Stimulated activated CD4-positive, alpha-beta T cell treated with anti-CD3 and anti-CD28 coated beads, Interleukin-1b, Interleukin-23, amount 100 ng/mL, for 24 hours (primary cell): ENCODE measurements around the gene NLRC3.
"Not testable (repeated sequence)": the region's sequence is repeated elsewhere in the genome, so short reads cannot be mapped to it uniquely, and the experiment has no call there.

Experiments
- DNase-seq, 4 experiments: peaks; one replicate each; pipeline ENCODE4 v3.0.0-alpha.2; 2020; ENCODE audit warnings: low read depth in 4 of 4, low spot score in 1 of 4

Gene NLRC3

GRCh38 chr16:3519581-3519980 lies 57.6 kb downstream of the NLRC3 start:
- DNase-seq, result no peak

DNA sequence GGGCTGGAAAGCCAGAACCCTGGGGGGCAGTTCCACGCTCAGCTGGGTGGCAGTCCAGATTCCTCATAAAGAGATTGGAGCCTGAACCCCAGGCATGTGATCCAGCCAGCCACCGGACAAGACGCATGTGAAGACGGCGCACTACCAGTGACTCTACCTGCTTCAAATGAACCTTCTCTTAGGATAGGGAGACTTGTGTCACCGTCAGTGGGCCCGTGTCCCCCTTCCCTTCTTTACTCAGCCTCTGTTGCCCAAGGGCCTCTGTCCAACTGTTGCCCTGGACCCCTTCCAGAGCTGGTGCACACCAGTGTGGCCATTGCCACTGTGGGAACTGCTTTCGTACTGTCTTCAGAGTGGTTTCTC lies 58.2 kb downstream of the NLRC3 start:
- no peak for DNase-seq

GRCh38 chr16:3518292-3518985 lies 58.8 kb downstream of the NLRC3 start:
- DNase-seq, result no peak

DNA sequence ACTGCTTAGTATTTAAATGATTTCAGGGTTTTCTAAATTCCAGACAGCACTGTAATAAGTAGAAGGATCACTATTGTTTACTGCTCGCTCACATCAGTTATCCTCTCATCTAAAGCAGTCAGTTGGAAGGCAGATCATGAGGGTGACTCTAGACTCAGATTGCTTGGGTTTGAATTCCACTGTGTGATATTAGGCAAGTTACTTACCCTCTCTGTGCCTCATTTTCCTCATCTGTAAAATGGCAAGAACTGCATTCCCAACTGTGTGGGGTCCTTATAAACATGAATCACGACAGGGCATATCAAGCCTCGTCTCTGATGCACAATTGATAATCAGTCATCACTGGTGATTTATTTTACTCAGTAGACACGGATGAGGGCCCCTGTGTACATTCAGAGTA lies 61.3 kb downstream of the NLRC3 start:
- DNase-seq, result no peak

DNA sequence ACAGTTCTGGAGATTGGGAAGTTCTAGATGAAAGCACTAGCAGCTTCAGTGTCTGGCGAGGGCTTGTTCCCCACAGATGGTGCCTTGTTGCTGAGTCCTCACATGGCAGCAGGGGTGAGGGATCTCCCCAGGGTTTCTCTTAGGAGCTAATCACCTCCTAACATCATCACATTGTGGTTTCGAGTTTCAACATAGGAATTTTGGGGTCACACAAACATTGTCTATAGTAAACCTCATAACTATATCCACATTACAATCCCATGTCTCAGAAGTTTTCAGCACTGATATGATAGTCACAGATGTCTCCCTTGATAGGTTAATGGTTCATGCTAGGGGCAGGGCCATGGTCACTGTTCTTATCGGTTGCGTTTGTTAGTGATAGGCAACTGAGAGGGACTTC lies 62.6 kb downstream of the NLRC3 start:
- no peak for DNase-seq

GRCh38 chr16:3513892-3514583 lies 63.2 kb downstream of the NLRC3 start:
- DNase-seq, result no peak

GRCh38 chr16:3511286-3512180 lies 65.7 kb downstream of the NLRC3 start:
- no peak for DNase-seq

- DNase-seq, result no peak
These were observed 66.8 kb downstream of the NLRC3 start for GRCh38 chr16:3510416-3510815.

DNA sequence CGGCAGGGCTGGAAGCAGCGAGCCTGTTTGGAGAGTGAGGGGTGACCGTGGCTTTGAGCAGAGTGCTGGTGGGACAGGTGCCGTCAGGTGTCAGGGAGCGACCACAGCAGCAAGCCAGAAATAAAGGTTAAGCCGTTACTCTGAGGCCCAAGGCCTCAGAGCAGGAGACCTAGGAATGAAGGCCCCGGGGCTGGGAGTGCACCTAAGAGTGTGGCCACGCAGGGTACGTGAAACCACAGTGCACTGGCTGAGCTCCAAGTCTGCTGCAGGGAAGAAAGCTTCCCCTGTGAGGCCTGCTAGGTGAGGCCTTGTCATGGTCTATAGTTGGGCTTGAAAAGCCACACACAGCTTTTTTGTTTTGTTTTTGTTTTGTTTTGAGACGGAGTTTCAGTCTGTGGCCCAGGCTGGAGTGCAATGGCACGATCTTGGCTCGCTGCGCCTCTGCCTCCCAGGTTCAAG lies 67.7 kb downstream of the NLRC3 start:
- DNase-seq, result peak in 2 of 4 experiments; percentile 18 to 50

GRCh38 chr16:3508736-3509135 lies 68.5 kb downstream of the NLRC3 start:
- no peak for DNase-seq

- no peak for DNase-seq
These were observed 73.7 kb downstream of the NLRC3 start for GRCh38 chr16:3503523-3503922.

DNA sequence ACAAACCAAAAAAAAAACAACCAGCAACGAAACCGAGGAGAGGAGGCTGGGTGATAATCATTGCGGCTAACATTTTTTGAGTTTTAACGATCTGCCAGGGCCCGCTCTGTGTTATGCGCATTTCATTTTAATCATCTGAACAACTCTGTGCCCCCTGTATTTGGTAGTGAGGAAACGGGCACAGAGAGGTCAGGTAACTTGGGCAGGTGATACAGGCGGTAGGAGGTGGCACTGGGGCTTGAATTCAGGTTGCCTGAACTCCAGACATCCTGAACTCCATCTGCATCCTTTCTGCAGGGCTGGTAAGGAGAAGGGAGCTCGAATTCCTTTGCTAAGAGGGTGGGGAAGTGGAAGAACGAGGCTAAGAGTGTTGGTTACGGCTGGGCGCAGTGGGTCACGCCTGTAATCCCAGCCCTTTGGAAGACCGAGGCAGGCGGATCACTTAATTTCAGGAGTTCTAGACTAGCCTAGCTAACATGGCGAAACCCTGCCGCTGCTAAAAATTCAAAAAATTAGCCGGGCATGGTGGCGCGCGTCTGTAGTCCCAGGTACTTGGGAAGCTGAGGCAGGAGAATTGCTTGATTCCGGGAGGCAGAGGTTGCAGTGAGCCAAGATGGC lies 75.3 kb downstream of the NLRC3 start:
- no peak for DNase-seq

DNA sequence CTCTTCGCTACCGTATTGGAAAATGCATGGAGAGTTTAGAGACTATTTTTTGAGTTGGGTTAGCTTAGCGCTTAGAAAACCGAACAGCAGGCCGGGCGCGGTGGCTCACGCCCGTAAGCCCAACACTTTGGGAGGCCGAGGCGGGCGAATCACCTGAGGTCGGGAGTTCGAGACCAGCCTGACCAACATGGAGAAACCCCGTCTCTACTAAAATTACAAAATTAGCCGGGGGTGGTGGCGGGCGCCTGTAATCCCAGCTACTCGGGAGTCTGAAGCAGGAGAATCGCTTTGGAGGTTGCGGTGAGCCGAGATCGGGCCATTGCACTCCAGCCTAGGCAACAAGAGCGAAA lies 75.8 kb downstream of the NLRC3 start:
- DNase-seq, result not testable (repeated sequence)

DNA sequence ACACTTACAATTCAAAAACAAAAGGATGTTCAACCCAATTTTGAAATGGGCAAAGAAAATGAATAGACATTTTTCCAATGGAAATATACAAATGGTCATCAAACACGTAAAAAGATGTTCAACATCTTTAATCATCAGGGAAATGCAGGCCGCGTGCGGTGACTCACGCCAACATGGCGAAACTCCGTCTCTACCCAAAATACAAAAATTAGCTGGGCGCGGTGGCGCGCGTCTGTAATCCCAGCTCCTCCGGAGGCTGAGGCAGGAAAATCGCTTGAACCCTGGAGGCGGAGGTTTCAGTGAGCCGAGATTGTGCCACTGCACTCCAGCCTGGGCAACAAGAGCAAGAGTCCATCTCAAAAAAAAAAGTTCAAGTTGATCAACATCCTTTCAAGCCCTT lies 78.2 kb downstream of the NLRC3 start:
- no peak for DNase-seq

GRCh38 chr16:3497771-3498170 lies 79.4 kb downstream of the NLRC3 start:
- DNase-seq, result no peak

DNA sequence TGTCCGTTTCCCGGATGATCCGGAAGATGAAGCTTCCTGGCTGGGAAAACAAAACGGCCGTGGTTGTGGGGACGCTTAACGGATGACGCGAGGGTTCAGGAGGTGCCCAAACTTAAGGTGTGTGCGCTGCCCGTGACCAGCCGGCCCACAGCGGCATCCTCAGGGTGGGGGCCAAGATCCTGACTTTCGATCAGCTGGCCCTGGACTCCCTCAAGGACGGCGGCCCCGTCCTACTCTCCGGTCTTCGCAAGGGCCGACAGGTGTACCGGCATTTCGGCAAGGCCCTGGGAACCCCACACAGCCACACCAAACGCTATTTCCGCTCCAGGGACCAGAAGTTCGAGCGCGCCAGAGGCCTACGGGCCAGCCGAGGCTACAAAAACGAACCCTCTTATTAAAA lies 80.8 kb downstream of the NLRC3 start:
- no peak for DNase-seq

DNA sequence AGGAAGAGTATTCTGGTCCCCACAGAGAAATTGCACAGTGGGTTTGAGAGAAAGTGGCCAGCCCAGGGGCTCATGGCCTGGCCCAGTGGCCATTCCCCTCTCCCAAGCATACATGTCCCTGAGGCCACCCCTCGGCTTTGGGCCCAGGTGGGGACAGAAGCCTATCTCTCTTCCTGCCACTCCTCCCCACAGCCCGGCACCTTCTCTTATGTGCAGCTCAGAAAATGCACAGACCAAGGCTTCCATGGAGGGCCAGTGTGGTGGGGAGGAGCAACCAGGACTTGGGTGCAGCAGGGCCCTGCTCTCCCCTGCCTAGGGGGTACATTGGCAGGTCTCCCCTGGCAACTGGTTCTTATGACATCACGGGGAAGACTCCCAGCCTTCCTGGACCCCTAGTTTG lies 82.0 kb downstream of the NLRC3 start, which contains the start of gene C16orf90:
TSS of gene C16orf90 (minus strand) at position 314 of the 400 bp plus-strand sequence. CDS start at position 246, 68 bp downstream.
- no peak for DNase-seq

- DNase-seq, result no peak
These were observed 82.7 kb downstream of the NLRC3 start for GRCh38 chr16:3494386-3494973.

GRCh38 chr16:3492356-3492755 lies 84.8 kb downstream of the NLRC3 start:
- no peak for DNase-seq

- DNase-seq, result no peak
These were observed 86.1 kb downstream of the NLRC3 start for GRCh38 chr16:3490911-3491629.
